Measurements from ENCODE around the gene CPSF4.
A peak's percentile ranks its signal among the peaks of the same experiment; 100 is the strongest.

The CPSF4 gene

GRCh38 chr7:99449326-99449725 lies 10.6 kb downstream of the CPSF4 start:
- no peak for DNase-seq

- DNase-seq = no peak
Measured at GRCh38 chr7:99451936-99452335, 13.2 kb downstream of the CPSF4 start.

- no peak for DNase-seq
Measured at GRCh38 chr7:99452541-99452940, 13.8 kb downstream of the CPSF4 start.

GRCh38 chr7:99453105-99453504 lies 14.4 kb downstream of the CPSF4 start:
- no peak for DNase-seq

GRCh38 chr7:99455874-99456273 lies 17.1 kb downstream of the CPSF4 start:
- DNase-seq = no peak

GRCh38 chr7:99456288-99456687 lies 17.5 kb downstream of the CPSF4 start:
- no peak for DNase-seq

GRCh38 chr7:99457050-99457649 lies 18.4 kb downstream of the CPSF4 start:
- no peak for DNase-seq

- DNase-seq = no peak
Measured at GRCh38 chr7:99457650-99458493, 19.1 kb downstream of the CPSF4 start.

GRCh38 chr7:99459087-99459486 lies 20.3 kb downstream of the CPSF4 start:
- peak; percentile 47 to 48 for DNase-seq

GRCh38 chr7:99460651-99461050 lies 21.9 kb downstream of the CPSF4 start:
- no peak for DNase-seq

GRCh38 chr7:99461221-99461620 lies 22.5 kb downstream of the CPSF4 start:
- DNase-seq = no peak

- DNase-seq = no peak
Measured at GRCh38 chr7:99465421-99465768, 26.7 kb downstream of the CPSF4 start.

- DNase-seq = no peak
Measured at GRCh38 chr7:99468336-99468918, 29.7 kb downstream of the CPSF4 start.

GRCh38 chr7:99469381-99470065 lies 30.8 kb downstream of the CPSF4 start:
- no peak for DNase-seq

- DNase-seq = peak; percentile 98 to 99
Measured at GRCh38 chr7:99472561-99473314, 34.0 kb downstream of the CPSF4 start, which contains the start of gene ZNF789. TSS of gene ZNF789 (plus strand) at chr7:99472890. CDS start at chr7:99476457, 3,567 bp downstream.

GRCh38 chr7:99473315-99473596 lies 34.5 kb downstream of the CPSF4 start:
- DNase-seq = no peak

GRCh38 chr7:99476107-99476506 lies 37.4 kb downstream of the CPSF4 start:
- DNase-seq = no peak

- DNase-seq = no peak
Measured at GRCh38 chr7:99478464-99479440, 40.0 kb downstream of the CPSF4 start.

- no peak for DNase-seq
Measured at GRCh38 chr7:99485094-99485493, 46.4 kb downstream of the CPSF4 start.

GRCh38 chr7:99489235-99489634 lies 50.5 kb downstream of the CPSF4 start:
- DNase-seq = no peak

- no peak for DNase-seq
Measured at GRCh38 chr7:99490878-99491277, 52.1 kb downstream of the CPSF4 start.

- DNase-seq = no peak
Measured at GRCh38 chr7:99493823-99494222, 55.1 kb downstream of the CPSF4 start.
